PC-9 (cell line): Measurements from ENCODE around the gene ABTB1.

Experiments
- CTCF ChIP-seq: fragments of 200-600 bp; sonication (generic); conservative IDR thresholded peaks from 2 replicates; pipeline ENCODE4 v1.6.1; 2017; ENCODE audit warnings: mixed run types, antibody characterized with exemption, mild to moderate bottlenecking, moderate library complexity
- EZH2 ChIP-seq: fragments of 200-600 bp; sonication (generic); IDR thresholded peaks from 2 replicates; pipeline ENCODE4 v1.8.0; 2017; ENCODE audit warnings: antibody characterized with exemption, low read depth

DNA sequence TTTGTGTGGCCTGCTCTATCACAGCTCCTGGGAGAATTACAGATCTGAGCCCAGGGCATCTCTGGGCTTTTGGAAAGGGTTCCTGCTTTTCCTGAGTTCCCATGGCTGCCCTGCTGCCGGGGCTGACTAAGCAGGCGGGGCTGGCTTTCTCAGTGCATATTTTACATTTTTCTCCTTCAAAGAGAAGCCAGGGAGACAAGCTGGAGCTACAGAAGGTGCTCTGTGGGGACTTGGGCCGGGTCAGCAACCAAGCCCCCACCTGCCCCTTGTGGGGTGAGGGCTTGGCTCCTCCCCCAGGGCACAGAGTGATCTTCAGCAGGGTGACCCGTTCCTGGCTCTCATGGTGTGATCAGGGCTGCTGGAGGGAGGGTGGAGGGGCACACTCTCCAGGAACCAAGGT is 17.4 kb downstream of the ABTB1 start:
- TF ChIP-seq CTCF = no peak
- no peak for TF ChIP-seq EZH2
